Heart left ventricle (tissue), 13 donors: ENCODE measurements around the gene WNT7A.

Source experiments
- CTCF ChIP-seq, 12 donors: fragments of 200-600 bp; sonication (generic) in 4 of 12; IDR thresholded peaks; one replicate each; pipeline versions ENCODE4 v1.5.0 to v1.8.0; 2018 to 2022; ENCODE audit warnings: antibody characterized with exemption in 12 of 12, mild to moderate bottlenecking in 5 of 12
- POLR2A ChIP-seq, 2 donors: fragments of 450-650 bp; IDR thresholded peaks; one replicate each; pipeline ENCODE4 v1.6.1; 2017; ENCODE audit warnings: antibody characterized with exemption in 2 of 2, mild to moderate bottlenecking in 2 of 2, moderate library complexity in 2 of 2
- donor health status: ischemic (EF 13 %, LVEDD 7.1; RV severe dilation, severe dysfunction).
- donor health status: DM: no; HTN: yes; CAD: no.
- donor health status: DM: no; HTN: no; CAD: no.
- donor health status: ischemic (EF 25% LVEDD 6.9; RV normal size, moderate dysfunction).
- donor health status: ischemic (EF 25% LVEDD 5.7; RV mildly dilated, moderate dysfunction).
- donor health status: ischemic (EF 35%, LVEDD 5.7; RV mildly dilated, moderate dysfunction).
- donor health status: nonischemic (EF 11% LVEDD 7.7; RV severe dilation, severe dysfunction).
- donor health status: DM: yes; HTN: yes; CAD: no.
- donor health status: PGD.
- donor health status: ischemic (EF 29% LVEDD 5.4; RV normal size, mild dysfunction).
- donor health status: nonischemic (EF 23%, LVEDD 6.1; RV moderate dilation, normal function).

GRCh38 chr3:13841141-13841540 lies 38.7 kb downstream of the WNT7A start:
- TF ChIP-seq CTCF (IDR thresholded peaks at IDR 0.05) (no peak), POLR2A (IDR thresholded peaks at IDR 0.05) (no peak)
